GM12878 (cell line): ENCODE data around the gene SLC12A3.

ENCODE experiments used
- CEBPB ChIP-seq, 2 experiments: fragments of 150-350 bp in 1 of 2; IDR thresholded peaks; 2 replicates each; pipeline ENCODE4 v1.6.1; 2012 to 2014; ENCODE audit warnings: low read depth in 2 of 2, low read length in 2 of 2, borderline replicate concordance in 1 of 2, inconsistent platforms in 1 of 2
- EP300 ChIP-seq, 2 experiments: fragments of 150-350 bp in 1 of 2; IDR thresholded peaks; 2 replicates each; pipeline ENCODE4 v1.6.1; 2011 to 2012; ENCODE audit warnings: low read depth in 2 of 2, low read length in 2 of 2, borderline replicate concordance in 1 of 2, improper control_type of control experiment in 1 of 2, inconsistent platforms in 1 of 2; ENCODE audit not compliant: control insufficient read depth in 1 of 2
- EZH2 ChIP-seq: IDR thresholded peaks from 2 replicates; pipeline ENCODE4 v1.6.1; 2012; ENCODE audit warnings: low read depth, mild to moderate bottlenecking, control low read depth, inconsistent platforms, low read length, borderline replicate concordance; ENCODE audit not compliant: control insufficient read depth
- IRF4 ChIP-seq: IDR thresholded peaks from 2 replicates; pipeline ENCODE4 v1.6.1; 2011; ENCODE audit warnings: low read depth, low read length
- POLR2AphosphoS5 ChIP-seq: IDR thresholded peaks from 2 replicates; pipeline ENCODE4 v1.6.1; 2011; ENCODE audit warnings: mild to moderate bottlenecking, low read length, inconsistent platforms
- RAD51 ChIP-seq: fragments of 450-650 bp; IDR thresholded peaks from 2 replicates; pipeline ENCODE4 v1.6.1; 2016; ENCODE audit warnings: moderate library complexity, mild to moderate bottlenecking, inconsistent platforms
- ZSCAN29 ChIP-seq: fragments of 450-650 bp; IDR thresholded peaks from 2 replicates; pipeline ENCODE4 v1.6.1; 2017; ENCODE audit warnings: mild to moderate bottlenecking, moderate library complexity
- TF ChIP-seq, protein P1 (sequence below), 3 experiments: IDR thresholded peaks in 2 of 3; conservative IDR thresholded peaks in 1 of 3; 2 replicates each; pipeline ENCODE4 v1.5.1; 2011; ENCODE audit warnings: low read depth in 3 of 3, low read length in 3 of 3, mild to moderate bottlenecking in 3 of 3, control low read depth in 2 of 3, moderate library complexity in 2 of 3, inconsistent platforms in 1 of 3, mixed read lengths in 1 of 3; ENCODE audit not compliant: control insufficient read depth in 2 of 3, insufficient read depth in 1 of 3; ENCODE audit errors: extremely low read depth in 1 of 3

DNA sequence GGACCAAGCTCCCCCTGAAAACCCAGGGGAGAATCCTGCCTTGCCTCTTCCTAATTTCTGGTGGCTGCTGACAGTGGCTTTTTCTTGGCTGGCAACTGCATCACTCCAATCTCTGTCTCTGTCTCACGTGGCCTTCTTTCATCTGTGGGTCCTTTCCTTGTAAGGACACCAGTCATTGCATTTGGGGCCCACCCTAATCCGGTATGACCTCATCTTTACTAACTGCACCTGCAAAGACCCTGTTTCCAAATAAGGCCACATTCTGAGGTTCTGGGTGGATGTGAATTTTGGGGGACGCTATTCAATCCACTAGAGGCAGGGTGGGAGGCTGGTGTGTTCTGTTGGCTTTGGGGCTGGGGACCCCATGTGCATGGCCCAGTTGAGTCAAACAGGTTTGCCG, 11.0 kb downstream of the SLC12A3 start:
- TF ChIP-seq, protein P1, sequence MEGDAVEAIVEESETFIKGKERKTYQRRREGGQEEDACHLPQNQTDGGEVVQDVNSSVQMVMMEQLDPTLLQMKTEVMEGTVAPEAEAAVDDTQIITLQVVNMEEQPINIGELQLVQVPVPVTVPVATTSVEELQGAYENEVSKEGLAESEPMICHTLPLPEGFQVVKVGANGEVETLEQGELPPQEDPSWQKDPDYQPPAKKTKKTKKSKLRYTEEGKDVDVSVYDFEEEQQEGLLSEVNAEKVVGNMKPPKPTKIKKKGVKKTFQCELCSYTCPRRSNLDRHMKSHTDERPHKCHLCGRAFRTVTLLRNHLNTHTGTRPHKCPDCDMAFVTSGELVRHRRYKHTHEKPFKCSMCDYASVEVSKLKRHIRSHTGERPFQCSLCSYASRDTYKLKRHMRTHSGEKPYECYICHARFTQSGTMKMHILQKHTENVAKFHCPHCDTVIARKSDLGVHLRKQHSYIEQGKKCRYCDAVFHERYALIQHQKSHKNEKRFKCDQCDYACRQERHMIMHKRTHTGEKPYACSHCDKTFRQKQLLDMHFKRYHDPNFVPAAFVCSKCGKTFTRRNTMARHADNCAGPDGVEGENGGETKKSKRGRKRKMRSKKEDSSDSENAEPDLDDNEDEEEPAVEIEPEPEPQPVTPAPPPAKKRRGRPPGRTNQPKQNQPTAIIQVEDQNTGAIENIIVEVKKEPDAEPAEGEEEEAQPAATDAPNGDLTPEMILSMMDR (IDR thresholded peaks at IDR 0.05 in 2 of 3, conservative IDR thresholded peaks at IDR 0.05 in 1 of 3; ENCODE audit: control insufficient read depth in 2 of 3, extremely low read depth in 1 of 3, insufficient read depth in 1 of 3, low read depth in 3 of 3, low read length in 3 of 3) = no peak
- TF ChIP-seq RAD51 (no peak), CEBPB (IDR thresholded peaks at IDR 0.05; ENCODE audit: borderline replicate concordance in 1 of 2, low read depth in 2 of 2, low read length in 2 of 2) (no peak), POLR2AphosphoS5 (no peak), EP300 (IDR thresholded peaks at IDR 0.05; ENCODE audit: borderline replicate concordance in 1 of 2, control insufficient read depth in 1 of 2, low read depth in 2 of 2, low read length in 2 of 2) (no peak), EZH2 (no peak), IRF4 (no peak), ZSCAN29 (no peak)
